Fibroblast of skin of right quadriceps (primary cell): ENCODE data around the gene PRRT2.

Experiments
- DNase-seq: peaks from one replicate; pipeline ENCODE4 v3.0.0-alpha.2; 2013

PRRT2 gene

DNA sequence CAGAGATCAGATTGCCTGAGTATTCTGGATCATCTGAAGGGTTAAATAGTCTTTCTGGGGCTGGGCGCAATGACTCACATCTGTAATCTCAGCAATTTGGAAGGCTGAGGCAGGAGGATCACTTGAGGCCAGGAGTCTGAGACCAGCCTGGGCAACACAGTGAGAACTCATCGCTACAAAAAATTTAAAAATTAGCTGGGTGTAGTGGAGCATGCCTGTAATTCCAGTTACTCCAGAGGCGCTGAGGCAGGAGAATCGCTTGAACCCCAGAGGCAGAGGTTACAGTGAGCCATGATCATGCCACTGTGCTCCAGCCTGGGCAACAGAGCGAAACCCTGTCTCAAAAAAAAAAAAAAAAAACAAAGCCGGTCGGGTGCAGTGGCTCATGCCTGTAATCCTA lies 23.9 kb downstream of the PRRT2 start:
- DNase-seq: no peak

DNA sequence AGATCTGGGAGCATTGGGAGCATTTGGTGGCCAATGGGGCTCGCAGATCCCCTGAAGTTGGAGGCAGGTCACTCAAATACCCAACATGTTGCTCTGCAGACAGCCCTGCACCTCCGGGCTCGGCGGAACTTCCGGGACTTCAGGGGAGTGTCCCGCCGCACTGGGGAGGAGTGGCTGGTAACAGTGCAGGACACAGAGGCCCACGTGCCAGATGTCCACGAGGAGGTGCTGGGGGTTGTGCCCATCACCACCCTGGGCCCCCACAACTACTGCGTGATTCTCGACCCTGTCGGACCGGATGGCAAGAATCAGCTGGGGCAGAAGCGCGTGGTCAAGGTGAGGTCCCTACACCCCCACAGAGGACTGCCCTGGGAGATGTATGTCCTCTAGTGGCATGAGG lies 24.6 kb downstream of the PRRT2 start:
- no peak for DNase-seq

DNA sequence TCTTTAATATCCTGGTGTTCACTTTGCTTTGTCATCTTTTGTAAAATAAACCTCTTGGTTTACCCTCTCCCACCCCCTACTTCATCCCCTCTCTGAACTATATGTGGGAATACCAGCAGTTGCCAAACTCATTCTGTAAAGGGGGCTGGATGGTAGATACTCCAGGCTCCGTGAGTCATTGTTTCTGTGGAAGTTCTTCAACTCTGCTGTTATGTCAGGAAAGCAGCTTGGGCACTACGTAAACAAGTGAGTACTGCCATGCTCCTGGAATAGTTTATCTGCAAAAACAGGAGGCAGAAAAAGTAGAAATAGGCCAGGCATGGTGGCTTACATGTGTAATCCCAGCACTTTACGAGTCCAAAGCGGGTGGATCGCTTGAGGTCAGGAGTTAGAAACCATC lies 25.8 kb downstream of the PRRT2 start:
- no peak for DNase-seq

DNA sequence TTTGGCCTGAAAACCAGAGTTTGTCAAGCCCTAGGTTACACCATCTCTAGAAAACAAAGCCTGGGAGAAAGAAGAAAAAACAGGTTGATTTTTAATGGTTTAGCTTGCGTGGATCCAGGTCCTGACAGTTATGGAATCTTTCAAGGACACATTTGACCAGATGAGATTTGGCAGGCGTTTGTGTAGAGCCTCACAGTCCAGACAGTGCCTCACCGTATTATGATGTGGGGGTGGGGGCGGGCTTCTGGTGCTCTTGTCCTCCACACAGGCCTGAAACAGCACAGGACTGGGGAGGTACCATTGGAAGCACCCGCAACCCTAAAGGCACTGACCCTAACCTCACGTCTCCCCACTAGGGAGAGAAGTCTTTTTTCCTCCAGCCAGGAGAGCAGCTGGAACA lies 27.8 kb downstream of the PRRT2 start:
- no peak for DNase-seq

DNA sequence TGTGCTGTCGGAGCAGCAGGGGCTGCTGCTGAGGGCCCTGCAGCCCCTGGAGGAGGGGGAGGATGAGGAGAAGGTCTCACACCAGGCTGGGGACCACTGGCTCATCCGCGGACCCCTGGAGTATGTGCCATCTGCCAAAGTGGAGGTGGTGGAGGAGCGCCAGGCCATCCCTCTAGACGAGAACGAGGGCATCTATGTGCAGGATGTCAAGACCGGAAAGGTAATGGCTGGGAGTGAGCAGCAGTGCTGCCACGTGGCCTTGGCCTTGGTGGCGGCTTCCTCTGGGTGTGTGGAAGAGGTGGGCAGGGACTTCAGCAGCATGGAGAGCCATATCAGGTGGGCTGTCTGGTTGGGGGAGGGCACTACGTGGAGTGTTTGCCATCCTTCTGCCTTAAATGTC lies 28.2 kb downstream of the PRRT2 start:
- no peak for DNase-seq

DNA sequence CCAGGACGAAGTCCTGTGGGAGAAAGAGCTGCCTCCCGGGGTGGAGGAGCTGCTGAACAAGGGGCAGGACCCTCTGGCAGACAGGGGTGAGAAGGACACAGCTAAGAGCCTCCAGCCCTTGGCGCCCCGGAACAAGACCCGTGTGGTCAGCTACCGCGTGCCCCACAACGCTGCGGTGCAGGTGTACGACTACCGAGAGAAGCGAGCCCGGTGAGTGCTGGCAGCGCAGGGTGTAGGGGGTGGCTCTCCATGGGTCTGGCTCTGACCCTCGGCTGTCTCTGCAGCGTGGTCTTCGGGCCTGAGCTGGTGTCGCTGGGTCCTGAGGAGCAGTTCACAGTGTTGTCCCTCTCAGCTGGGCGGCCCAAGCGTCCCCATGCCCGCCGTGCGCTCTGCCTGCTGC lies 29.6 kb downstream of the PRRT2 start:
- DNase-seq: no peak

DNA sequence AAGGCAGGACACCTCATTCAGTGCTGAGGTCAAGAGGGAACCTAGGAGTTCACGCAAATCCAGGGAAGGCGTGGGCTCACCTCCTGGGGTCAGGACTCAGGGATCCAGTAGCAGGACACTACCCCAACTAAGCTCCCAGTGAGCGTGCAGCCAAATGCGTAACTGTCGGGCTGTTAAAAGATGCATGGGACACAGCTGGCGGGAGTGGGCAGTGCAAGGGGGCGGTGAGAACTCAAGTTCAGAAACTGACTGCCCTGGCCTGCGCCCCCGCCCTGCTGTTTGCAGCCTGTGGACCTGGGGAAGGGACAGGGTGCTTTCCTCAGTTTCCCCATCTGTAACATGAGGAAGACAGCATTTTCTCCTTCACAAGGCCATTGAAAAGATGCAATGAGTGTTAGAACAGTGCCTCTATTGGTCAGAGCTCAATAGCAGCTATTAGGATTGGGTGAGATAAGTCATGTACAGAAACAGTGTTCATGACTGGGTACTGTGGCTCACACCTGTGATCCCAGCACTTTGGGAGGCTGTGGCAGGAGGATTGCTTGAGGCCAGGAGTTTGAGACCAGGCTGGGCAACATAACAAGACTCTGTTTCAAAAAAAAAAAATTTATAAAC lies 30.8 kb downstream of the PRRT2 start:
- DNase-seq: no peak

DNA sequence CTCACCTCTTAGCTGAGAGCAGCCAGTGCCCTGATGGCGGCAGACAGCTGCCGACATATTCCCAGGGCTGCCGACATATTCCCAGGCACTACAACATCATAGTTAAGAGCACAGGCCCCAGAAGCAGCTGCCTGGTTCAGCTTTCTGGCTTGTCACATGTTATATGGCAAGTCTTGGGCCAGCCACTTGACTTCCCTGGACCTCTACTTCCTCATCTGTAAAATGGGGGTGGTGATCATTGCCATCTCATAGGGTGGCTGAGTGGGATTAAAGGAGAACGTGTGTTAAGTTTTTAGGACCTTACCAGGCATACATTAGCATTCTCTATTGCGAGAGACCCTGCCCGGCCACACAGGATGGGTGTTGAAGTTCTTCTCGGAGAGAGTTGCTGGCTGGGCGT lies 31.9 kb downstream of the PRRT2 start:
- no peak for DNase-seq

DNA sequence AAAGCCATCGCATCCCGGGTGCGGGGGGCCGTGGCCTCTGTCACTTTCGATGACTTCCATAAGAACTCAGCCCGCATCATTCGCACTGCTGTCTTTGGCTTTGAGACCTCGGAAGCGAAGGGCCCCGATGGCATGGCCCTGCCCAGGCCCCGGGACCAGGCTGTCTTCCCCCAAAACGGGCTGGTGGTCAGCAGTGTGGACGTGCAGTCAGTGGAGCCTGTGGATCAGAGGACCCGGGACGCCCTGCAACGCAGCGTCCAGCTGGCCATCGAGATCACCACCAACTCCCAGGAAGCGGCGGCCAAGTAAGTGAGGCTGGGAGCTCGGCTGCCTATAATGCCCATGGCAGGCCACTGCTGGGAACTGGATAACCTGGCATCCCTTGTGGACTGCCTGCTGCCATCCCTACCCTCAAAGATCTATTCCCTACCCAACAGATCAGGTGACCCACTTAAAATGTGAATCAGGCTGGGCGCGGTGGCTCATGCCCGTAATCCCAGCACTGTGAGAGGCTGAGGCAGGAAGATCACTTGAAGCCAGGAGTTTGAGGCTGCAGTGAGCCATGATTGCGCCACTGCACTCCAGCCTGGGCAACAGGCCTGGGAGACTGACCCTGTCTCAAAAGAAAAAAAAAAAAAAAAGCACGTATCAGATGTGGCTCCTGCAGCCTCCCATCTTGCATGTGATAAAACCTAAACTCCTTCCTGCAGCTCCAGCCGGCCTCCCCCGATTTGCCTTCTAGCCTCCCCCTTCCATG lies 32.8 kb downstream of the PRRT2 start:
- DNase-seq: no peak

DNA sequence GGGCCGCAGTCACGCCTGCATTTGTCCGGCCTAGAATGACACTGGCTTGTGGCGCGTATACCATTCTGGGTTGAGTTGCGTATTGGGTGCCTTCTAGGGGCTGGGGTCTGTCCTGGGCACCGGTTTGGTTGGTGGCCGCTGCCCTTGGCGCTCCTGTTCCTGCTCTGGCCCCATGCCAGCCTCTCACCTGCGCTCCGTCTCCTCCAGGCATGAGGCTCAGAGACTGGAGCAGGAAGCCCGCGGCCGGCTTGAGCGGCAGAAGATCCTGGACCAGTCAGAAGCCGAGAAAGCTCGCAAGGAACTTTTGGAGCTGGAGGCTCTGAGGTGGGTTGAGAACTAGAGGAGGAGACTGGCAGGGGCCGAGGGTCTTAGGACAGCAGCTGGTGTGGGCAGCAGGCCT lies 33.7 kb downstream of the PRRT2 start:
- DNase-seq: no peak

DNA sequence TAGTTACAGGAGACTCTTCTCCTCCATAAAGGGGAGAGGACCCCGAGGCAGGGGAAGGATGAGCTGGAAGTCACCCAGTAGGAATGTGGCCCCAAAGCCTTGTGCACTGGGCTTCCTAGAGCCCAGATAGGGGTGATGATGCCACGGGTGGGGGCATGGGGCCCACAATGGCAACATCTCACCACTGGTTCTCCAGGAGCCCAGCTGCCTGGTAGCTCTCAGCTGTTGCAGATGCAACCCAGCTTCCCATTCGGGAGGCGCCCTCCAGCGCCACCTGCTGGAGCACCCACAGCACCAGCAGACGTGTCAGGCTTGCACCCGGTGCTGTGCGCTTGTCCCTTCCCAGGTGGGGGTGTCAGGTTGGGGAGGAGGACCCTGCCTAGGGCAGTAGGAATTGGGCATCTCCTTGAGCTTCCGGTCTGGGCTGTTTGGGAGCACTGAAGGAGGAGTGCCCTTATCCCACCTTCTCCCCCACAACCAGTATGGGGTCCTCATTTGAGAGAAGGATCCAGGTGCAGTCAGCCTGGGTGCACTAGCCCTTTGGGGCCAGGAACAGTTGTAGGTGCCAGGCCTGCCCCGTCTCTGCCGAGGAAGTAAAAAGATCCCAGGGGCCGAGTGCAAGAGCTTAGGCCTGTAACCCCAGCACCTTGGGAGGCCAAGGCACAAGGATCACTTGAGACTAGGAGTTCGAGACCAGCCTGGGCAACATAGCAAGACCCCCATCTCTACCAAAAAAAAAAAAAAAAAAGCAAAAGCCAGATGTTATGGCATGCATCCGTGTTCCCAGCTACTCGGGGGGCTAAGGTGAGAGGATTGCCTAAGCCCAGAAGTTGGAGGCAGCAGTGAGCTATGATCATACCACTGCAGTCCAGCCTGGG lies 36.7 kb downstream of the PRRT2 start:
- DNase-seq: peak; percentile 54

DNA sequence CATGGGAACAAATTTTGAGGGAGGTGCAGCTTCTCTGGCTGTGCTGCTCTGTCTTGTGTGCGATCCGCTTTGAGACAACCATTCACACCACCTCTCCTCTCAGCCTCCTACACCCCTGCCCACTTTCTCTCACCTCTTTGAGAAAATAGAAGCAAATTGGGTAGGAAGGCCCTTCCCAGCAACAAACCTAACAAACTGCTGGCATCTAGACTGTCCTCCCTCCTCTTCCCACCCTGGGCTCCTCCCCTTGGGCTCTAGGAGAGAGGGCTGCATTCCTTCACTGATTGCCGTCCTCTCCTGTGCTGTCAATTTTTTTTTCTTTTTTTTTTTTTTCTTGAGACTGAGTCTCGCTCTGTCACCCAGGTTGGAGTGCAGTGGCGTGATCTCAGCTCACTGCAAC lies 37.5 kb downstream of the PRRT2 start:
- DNase-seq: no peak

DNA sequence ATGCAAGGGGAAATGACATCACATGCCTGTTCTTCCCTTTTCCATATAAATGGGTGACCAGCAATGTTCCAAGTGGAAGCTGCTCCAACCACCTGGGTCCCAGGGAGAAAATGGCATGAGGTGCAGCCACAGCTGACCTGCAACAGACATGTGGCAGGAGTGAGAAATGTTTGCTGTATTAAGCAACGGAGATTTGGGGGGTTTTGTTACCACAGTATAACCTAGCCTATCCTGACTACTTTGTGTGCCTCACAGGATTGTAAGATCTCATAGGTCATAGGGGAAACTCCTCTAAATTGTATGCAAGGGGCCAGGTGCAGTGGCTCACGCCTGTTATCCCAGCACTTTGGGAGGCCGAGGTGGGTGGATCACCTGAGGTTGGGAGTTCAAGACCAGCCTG lies 39.0 kb downstream of the PRRT2 start:
- DNase-seq: no peak

DNA sequence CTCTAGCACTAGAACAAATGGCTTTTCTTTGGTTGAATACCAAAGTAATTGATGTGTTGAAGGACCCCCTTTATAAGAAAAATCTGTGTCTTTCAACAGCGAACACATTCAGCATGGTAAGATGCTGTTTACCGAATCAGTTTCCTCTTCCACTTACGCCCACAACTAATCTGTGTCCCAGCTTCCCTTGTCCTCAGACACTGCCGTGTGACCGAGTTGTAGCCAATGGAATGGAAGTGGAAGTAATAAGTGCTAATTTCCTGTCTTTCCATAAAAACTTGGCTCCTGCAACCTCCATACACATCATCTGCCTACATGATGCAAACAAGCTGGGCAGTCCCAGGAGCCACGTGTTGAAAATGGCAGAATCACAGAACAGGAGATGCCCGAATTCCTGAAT lies 40.7 kb downstream of the PRRT2 start:
- DNase-seq: peak; percentile 75

DNA sequence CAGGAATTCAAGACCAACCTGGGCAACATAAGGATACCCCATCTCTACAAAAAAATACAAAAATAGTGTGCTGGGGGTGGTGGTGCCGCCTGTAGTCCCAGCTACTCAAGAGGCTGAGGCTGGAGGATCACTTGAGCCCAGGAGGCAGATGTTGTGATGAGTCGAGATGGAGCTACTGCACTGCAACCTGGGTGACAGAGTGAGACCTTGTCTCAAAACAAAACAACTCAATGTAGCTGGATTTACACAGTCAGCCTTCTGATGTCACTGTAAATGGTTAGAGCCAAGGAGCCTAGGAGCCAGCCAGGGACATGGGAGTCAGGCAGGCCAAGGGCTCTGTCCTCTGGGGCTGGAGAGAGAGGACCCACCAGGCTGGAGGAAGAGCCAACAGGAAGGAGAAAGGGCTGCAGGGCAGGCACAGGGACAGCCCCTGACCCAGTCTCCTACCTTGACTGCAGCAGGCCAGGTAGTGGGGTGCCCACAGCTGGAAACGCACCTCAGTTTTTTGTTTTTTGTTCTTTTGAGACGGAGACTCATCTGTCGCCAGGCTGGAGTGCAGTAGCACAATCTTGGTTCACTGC lies 42.6 kb downstream of the PRRT2 start:
- DNase-seq: no peak

DNA sequence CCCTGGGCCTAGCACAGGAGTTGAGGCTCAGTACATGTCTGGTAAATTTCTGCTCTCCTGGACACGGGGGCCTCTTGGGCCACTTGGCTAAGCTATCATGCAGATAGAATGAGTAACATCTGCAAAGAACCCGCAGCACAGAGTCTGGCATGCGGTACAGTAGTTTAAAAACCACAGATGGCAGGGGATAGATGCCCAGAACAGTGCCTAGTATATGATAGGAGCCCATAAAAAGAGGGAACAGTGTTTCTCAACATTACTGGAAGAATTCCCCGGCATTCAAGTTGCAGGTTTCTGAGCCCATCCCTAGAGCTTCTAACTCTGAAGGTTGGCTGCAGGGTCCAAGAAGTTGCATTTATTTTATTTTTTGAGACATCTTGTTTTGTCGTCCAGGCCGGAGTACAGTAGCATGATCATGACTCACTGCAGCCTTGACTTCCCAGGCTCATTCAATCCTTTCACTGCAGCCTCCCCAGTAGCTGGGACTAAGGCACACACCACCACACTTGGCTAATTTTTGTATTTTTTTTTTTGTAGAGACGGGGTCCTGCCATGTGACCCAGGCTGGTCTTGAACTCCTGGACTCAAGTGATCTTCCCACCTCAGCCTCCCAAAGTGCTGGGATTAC lies 45.3 kb downstream of the PRRT2 start:
- peak; percentile 43 for DNase-seq

DNA sequence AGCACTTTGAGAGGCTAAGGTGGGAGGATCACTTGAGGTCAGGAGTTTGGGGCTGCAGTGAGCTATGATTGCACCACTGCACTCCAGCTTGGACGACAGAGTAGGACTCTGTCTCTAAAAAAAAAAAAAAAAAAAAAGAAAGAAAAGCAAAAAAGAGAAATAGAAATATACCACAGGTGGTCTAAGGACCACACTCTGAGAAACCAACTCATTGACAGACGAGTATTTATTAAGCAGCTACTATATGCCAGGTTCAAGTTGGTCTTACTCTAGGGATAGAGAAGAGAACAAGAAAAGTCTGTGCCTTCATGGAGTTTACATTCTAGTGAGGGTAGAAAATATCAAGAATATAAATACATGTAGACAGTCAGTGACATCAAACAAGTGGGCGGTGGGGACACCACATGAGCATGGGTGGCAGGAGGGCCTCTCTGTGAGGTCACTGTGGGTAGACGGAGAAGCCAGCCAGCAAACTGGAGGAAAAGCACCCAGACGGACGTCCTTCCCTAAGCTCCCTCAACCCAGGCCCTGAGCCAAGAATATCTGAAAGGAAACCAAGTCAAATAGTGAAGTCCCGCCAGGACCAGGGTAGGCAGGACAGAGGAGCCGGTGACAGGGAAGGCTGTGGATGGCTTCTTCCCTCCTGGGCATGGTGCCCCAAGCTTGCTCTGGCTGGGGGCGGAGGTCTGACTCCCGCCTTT lies 46.3 kb downstream of the PRRT2 start:
- DNase-seq: no peak

DNA sequence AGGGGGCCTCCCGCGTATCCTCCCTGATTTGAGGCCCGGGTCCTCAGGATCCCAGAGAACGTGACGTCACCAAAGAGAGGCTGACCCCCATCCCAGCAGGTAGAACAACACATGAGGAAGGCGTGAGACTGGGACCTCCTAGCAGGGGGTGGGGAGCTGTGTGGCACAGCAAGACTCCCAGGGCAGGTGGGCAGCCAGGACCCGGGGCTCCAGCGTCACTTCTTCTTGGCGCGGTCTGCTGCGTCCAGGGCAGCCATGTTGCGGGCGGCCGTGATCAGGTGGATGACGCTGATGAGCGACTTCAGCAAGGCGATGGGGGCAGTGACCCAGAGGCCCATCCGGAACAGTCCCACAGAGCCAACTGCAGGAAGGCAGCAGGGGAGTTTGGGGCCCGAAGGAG lies 47.0 kb downstream of the PRRT2 start:
- DNase-seq: no peak

DNA sequence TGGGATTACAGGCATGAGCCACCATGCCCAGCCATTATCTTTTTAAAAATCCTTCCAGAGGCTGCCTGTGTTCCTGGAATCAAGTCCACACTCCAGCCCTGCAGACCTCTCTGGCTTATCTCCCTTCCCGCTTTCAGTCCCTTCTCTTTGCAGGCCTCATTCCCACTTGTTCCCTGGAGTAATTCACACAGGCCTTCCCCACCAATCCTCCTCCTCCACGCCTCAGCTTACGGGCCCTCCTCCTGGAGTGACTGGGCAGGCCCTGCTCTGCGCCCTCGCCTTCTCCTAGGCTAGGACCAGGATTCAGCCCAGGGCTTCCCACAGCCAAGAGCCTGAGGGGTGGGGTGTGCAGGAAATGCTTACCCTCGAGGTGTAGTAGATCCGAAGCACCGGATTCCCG lies 48.2 kb downstream of the PRRT2 start:
- no peak for DNase-seq

DNA sequence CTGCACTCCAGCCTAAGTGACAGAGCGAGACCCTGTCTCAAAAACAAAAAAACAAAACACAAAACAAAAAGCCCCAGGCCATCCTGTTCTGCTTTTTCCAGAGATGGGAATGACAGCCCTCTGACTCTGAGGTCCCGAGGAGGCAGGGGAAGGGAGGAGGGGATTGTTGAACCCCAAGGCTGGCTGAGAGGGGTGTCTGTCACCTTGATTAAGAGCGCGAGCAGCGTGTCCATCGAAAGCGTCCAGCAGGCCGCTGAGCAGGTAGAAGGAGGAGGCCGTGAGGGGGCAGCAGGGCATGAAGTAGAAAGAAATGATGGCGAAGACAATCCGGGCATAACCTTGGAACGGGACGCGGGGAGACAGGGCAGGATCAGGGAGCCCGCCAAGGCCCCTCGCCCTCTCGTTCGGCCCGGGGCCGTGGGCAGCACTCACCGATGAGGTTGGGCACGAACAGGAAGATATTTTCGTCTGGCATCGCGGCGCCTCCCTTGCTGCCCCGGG lies 50.4 kb downstream of the PRRT2 start:
- no peak for DNase-seq

DNA sequence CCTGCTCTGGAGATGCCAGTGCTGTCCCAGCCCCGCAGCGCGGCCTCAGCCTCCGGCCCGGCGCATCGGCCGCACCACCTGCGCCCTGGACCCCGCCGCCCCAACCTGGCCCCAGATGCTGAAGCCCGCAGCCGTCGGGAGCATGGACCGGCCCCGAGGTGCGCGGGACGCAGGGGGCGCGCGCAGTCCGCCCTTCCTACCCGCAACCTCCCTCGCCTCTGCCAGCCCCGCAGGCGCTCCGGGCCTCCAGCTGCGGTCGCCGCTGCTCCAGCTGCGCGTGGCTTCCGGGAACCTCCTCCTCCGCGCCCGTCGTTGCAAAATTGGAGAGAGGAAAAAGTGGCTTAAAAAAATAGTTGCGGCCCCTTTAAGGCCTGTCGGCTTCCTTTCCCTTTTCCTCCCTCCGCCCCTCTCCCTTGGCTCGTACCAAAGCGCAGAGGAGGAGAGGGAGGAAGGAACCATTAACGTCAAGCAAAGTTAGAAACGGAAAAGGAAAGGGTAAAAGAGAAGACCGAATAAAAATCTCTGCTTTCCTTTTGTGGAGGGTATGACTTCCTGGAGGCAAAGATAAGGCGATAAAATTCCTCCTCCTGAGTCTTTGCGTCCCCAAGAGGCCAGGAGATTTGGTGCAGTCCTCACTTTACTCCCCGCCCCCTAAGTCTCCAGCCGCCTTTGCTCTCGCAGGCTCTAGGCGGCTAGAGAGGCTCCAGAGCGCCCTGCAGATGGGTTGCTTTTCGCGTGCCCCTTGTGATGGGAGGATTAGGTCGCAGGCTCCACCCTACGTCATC lies 51.1 kb downstream of the PRRT2 start, which contains the start of gene CDIPT:
CDIPT (minus strand) TSS at position 343 of the 785 bp plus-strand sequence. CDS start 369 bp downstream, outside the sequence.
- peak; percentile 97 for DNase-seq
